GM21367 (cell line): Measurements from ENCODE around the gene DCTN1.
"Not testable (repeated sequence)": the region's sequence is repeated elsewhere in the genome, so short reads cannot be mapped to it uniquely, and the experiment has no call there.

ENCODE experiments used
- ATAC-seq: cut with Tn5 transposase; IDR thresholded peaks from one replicate; pipeline ENCODE4 v1.9.1; 2021; ENCODE audit not compliant: unreplicated experiment

The DCTN1 gene

DNA sequence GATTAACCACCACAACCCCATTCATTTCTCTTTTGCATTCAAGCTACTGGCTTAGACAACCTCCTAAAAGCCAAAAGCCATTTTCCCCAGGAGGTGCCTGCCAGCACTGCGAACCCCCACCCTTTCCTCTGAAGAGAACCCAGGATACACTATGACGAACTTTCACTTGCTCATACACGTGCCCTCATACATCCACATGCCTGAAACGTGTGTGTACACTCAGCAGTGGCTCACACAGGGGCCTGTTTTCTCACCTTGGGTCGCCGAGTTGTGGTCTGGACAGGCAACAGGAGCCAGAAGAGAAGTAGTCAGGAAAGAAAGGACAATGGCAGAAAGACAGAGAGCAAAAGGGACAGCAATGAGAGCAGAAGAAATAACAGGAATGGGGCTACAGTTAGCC lies 7.4 kb downstream of the DCTN1 start:
- no peak for ATAC-seq

DNA sequence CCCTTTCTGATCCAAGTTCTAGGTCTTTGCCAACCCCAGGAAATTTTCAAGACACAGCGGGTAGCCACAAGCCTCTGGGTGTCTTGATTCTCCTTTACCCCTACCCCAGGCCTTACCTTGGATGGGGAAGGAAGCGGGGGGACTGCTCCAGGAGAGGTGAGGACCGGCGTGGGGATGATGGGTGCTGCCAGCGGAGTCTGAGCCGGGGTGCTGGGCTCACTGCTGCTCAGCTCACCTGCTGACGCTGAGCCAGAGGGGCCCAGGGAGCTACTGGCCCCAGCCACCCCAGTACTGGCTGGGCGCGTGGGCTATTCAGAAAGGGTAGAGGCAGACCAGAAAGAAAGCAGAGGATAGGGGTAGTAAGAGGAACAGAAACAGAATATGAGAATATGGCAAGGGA lies 8.7 kb downstream of the DCTN1 start:
- no peak for ATAC-seq

DNA sequence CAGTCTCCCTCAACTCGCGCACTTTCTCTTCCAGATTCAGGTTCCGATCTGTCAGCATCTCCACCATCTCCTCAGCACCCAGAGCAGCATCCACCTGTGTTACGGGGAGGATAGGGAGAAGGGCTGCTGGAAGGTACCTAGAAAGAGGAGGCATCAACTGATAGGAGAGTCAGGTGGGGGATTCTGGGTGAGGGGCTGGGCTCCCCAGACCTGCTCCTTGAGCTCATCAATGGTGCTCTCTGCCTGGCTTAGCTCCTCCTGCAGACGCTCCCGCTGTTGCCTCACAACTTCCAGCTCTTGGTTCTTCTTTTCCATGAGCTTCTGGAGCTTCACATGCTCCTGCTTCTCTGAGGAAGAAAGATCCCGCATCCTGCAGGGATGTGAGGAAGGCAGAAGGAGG lies 10.1 kb downstream of the DCTN1 start:
- ATAC-seq = no peak

DNA sequence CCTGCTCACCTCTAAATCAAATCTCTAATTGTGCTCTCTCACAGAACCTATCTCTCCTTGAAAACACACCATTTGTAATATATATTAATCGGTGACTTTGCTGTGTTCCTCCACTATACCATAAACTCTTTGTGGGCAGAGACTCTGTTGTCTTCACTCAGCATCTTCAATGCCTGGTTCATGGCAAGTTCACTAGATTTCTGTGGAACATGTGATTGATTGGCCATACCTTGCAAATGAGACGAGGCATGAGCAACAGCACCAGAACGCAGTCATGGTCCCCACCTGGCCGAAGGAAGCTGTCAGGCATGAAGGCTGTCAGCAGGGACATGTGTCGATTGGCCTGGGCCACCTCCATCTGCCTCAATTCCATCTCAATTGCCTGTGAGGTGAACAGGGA lies 11.6 kb downstream of the DCTN1 start:
- ATAC-seq = no peak

DNA sequence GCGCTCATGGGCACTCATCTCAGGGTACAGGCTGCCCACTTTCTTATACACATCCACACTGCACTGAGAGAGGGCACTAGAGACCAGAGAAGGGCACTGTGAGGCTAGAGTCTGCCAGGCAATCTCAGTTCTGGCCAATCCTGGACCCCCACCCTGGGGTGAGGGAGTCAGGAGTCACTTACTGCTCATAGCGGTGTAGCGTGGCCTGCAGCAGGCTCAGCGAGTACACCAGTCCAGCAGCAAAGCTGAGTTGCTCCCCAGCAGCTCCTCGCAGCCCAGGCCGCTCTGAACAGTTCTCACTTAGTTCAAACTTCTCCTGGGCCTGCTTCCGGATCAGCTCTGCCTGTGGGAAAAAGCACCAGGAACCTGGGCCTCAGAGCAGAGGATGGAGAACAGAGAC lies 12.3 kb downstream of the DCTN1 start:
- ATAC-seq = no peak

DNA sequence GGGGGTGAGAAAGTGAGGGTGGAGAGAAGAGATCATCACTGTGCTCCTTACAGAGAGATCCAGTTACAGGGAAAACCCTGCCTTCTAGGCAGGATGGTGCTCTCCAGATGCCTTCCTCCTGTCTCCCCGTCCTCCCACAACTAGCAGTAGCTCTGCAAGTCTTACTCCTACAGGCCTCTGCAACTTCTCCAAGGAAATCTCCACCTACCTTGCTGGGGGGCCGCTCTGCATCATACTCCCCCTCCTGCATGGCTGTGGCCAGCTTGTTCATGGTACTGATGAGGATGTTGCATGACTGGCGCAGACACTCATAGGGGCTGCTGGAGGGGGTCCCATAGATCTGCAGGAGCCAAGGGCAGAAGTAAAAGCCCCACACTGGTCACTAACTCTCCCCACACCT lies 14.1 kb downstream of the DCTN1 start:
- ATAC-seq = no peak

DNA sequence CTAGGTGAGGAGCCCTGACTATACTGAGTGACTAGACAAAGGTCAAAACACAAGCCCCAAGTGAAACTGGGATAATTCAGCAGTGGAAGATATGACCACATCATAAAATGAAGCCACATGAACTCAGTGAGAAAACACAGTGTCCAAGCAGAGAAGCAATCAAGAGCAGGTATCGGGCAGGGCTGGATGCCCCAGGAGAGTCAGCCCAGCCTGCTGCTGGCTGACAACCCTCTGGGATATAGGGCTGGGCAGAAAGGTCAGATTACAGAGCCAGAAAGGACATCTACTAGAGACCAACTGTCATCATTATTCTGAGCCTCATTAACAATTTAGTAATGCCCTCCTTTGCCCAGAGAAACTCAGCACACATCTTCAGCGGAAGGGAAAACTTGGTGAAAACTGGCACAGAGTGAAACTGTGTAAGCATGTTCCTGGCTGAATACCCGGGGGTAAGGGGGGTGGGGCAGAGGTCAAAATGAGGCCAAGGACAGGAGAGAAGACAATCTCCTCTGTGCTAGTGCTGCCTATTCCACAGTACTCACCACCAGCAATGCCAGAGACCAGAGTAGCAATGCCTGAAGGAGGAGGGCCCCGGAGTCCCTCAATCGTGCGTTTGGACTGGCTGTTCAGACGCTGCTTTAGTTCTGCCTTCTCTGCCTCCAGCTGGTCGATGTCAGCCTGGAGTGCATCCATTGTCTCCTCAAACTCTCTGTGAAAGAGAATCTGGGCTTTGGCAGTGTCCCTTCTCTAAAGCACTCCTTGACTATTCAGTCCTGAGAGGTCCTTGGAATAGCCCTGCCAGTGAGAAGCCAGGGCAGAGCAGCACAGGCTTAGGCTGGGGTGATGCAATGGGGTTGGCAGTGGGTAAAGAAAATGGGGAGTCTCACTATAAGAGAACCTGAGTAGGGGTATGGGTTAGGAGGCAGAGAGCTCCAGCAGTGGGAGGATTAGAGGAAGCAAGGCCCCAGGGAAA lies 15.3 kb downstream of the DCTN1 start:
- ATAC-seq = no peak

DNA sequence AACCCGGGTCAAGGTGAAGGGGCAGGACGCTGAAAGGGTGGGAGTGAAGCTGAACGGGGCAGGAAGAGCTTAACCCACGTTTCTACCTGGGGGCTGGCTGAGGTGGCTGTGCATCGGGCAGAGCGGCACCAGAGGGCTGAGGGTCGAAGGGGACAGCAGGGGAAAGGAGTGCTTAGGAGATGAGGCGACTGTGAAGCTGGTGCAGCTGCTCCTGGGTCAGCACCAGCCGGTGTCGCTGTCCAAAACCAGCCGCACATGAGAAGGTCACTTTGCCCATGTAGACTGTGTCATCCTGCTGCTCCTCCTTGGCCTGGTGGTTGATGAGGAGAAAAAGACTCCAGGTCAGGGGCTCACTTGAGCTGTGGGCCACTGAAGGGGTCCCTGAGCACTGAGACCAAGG lies 18.8 kb downstream of the DCTN1 start:
- ATAC-seq = no peak

DNA sequence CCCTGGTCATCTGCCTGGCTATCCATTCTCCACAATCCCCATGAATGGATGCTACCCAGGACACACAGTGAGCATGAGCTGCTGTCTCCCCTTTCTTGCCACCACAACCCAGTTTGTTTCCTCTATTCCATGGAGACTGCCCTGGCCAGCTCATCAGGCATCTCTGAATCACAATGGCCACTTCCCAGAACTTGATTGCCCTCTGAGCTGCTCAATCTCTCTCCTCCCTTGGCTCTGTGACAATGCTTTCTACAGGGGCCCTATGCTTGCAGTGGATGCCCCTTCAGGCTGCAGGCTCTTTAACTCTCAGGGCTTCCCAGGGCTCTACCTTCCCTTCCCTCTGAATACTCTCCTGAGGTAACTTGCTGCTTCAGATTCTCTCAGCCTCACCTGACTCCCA lies 22.5 kb downstream of the DCTN1 start:
- no peak for ATAC-seq

DNA sequence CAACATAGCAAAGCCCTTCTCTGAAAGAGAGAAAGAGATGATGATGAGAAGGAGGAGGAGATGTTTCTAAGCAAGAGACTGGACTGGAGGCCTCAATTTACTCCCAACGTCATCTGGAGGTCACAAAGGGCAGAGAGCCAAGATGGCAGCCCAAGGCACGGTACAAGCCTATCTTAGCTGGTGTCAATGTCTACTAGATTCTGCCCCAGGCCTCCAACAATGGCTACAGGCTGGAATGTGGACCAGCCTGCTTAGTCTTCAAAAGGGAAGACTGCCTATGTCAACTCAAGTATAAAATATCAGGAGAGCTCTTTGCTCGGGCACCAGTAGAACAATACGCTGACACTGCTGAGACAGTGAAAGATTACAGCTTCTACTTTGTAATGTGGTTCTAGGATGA lies 30.2 kb downstream of the DCTN1 start:
- no peak for ATAC-seq

DNA sequence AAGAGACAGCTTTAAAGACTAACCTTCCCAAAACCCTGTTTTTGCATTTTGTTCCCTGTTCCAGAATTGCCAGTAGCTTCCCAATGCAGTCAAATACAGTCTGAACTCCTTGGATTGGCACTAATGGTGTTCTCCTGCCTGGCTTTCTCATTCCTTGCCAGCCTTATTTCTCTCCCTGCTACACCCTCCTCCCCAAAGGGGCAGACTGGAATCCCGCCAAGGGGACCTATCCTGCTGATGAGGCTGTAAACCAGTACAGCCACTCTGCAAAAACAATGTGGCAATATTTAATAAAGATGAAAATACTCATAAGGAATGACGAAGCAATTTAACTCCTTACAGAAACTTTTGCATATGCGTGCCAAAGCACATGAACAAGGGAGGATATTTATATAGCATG lies 32.4 kb downstream of the DCTN1 start:
- ATAC-seq = no peak

DNA sequence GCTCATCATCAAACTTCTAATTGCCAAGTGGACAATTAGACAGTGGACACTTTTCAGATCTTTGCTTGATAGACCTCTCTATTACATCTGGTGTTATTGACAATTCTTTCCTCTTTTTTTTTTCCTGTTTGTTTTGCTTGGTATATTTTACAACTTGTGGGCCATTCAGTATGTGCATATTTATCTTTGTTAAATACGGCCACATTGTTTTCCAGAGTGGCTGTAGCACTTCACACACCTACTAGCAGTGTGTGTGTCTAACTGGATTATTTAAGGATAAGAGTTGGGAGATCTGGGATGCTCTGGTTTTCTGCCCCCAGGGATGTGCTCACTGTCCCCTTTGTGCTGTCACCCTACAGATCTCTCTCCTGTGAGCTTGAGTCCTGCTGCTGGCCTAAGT lies 32.8 kb downstream of the DCTN1 start:
- ATAC-seq = no peak

DNA sequence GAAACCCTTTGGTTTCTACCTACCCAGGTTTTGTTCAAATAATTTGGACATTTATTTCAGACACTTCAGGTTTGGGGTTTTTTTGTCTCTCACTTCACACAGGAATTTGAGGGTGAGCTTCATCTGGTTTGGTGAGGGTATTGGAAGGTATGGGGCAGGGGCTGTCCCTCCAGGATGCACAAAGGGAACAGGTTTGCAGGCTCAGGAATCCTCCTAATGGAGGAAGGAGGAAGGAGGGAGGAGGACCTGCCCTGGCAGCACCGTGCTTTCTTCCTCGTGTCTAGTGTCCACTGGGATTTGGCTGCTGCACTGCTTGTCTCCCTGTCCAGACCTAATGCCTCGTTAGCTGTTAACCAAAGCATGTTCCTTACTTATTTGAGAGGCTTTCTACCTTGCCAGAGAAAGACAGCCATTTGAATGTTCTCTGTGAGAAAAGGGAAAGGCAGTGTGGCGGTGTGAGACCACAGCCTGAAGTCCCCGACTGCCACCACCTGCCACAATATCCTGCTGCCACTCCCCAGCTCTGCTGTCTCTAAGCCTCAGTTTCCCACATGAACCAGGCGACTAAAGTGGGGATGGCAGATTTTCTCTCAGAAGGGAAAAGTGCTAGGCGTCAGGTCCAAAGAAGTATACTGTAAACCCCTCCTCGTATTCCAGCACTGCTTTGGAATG lies 34.7 kb downstream of the DCTN1 start:
- ATAC-seq = no peak

DNA sequence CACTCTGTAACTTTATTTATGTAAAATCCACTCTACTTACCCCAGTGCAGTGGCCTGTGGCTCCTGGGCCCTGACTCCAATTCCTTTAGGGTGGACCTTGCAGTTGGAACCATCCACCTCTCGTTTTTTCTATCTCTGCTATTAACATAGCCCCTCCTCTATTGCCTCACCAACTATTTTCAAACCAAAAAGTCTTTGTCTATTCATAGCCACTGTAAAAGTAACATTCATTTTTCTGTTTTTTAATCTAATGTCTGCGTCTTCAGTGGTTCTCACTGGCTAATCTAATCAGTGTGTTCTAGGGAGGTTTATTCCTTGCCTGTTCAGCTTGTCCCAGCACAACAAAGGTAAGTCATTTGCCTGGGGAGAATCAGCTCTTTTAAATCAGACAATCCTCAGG lies 36.8 kb downstream of the DCTN1 start, which contains the start of gene SLC4A5:
Gene SLC4A5 (minus strand): TSS at position 101 of the 400 bp plus-strand sequence. CDS start 28,393 bp downstream, outside the sequence.
- no peak for ATAC-seq

DNA sequence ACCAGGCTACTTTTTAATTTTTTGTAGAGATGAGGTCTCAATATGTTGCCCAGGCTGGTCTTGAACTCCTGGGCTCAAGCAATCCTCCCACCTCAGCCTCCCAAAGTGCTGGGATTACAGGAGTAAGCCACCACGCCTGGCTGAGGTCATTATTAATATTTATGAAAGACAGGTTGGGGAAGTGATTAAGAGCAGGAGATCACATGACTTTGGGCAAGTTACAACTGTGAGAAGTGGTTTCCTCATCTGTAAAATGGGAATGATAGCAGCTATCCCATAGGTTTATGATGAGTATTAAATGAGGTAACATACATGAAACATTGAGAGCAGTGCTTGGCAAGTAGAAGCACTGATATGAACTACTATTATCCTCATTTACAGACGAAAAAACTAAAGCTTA lies 43.9 kb downstream of the DCTN1 start:
- ATAC-seq = not testable (repeated sequence)

DNA sequence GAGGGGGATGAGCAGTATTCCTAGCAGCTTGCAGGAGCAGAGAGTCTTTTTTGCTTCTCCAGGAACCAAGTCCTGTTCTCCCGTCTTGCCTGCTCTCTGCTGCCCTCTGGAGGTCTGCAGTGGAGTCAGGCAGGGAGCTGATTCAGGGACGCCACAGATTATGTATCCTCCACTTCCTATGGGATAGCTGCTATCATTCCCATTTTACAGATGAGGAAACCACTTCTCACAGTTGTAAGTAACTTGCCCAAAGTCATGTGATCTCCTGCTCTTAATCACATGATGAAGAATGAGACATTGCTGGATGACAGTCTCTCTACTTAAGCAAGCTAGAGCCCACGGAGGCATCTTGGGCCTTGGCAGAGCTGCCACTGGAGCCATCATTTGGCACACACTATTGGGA lies 45.2 kb downstream of the DCTN1 start:
- no peak for ATAC-seq

DNA sequence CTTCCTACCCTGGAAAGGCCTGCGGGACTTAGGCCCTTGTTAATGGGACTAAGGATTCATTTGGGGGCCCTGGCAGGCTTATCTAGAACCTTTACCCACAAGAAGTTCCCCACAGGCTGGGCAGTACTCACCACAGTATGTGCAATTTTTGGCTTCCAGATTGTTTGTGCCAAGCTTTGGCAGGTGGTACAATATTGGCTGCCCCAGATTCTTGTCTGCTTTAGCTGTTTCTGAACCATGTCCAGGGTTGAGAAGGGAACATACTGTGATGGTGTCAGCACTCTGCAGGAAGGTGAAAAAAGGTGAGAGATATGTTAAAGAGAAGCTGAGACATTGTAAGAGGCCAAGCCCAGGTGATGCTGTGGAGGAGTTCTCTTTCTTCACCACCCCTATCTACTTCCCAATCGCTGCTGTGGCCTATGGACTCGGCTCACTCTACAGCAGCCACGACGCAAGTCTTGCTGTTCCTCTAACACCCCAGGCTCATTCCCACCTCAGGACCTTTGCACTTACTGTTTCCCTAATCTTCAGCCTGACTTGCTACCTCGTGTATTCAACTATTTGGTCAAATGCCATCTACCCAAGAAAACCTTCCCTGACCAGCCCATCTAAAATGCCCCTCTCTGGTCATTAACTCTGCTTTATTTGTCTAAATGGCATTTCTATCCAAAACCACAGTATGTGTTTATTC lies 46.1 kb downstream of the DCTN1 start:
- ATAC-seq = no peak

DNA sequence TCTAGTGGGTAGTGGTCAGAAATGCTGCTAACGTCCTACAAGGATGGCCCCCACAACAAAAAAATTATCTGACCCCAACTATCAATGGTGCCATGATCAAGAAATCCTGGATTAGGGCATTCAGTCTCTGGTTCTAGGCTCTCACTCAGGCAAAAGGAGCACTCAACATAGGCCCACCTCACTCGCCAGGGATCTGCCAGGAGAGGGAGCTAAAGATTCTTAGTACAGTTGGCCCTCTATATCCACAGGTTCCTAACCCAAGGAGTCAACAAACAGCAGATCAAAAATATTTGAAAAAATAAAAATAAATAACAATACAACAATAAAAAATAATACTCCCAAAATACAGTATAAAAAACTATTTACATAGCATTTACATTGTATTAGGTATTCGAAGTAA lies 46.9 kb downstream of the DCTN1 start:
- no peak for ATAC-seq

DNA sequence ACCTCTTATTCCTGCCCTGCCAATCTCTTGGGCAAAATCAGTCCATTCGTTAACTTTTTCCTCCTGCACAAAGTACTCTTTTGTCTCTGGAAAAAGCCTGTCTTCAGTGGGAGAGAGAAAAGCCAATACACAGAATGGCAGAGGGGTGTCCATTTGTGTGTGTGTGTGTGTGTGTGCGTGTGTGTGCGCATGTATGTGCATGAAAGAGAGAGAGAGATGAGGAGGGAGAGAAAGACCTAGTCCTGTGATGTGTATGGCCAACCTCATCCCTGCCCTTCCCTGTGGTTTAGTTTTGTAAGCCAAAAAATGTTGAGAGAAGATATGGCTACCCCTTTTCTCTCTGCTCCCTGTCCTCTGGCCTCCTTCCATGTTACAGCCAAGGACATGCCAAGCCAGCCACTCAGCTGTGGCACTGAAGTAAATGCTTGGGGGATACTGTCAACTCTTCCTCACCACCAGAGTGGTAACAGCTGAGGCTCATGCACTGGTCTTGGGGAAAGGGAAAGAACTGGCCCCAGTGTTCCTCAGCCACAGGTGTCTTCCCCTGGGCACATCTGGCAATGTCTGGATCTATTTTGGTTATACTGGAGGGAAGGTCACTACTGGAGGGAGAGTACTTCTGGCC lies 47.4 kb downstream of the DCTN1 start:
- no peak for ATAC-seq

DNA sequence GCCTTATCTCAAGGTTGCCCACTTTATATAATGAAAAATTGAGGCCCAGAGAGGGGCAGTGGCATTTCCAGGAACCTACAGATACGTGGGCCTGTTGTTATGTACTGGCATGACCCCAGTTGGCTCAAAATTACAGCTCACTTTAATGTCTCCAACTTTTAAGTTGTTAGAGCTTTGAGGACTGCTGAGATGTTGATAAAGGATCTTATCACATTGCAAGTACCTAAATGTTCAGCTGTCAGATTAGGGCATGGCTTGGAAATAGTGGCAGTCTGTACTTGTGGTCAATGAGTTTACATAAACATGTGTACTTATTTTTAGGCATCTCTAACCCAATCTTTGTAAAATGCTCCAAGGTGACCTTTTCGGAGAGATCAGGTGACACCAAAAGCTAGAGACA lies 51.5 kb downstream of the DCTN1 start:
- ATAC-seq = no peak

DNA sequence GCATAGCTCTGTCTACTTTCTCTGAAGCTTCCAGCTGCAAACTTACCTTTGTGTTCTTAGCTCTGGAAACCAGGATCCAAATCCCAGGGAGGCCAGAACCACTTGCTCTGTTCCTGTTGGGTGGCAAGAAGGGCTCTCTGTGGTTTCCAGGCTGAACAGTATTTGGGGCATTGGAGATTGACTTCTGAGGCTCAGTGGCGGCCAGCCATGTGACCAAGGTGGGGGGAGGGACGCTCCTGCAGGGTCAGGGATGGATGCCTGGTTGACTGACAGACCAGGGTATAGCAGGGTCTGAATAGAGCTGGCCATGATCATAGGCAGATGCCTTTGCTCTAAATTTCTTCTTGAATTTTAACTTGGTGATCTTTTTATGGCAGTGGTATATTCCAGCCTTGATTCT lies 52.0 kb downstream of the DCTN1 start:
- ATAC-seq = no peak
